ENCODE data around the gene ZSWIM6.

Gene ZSWIM6

GRCh38 chr5:61532983-61533382 is 200.9 kb downstream of the ZSWIM6 start:
- Histone ChIP-seq H3K9ac (ENCODE audit: low read length) (no peak overlapping the region), H3K4me3 (ENCODE audit: low read depth, low read length, poor library complexity, severe bottlenecking) (no peak overlapping the region), H3K9me2 (ENCODE audit: low read depth, low read length) (no peaks in the 10 kb centered on the region), H3K4me1 (ENCODE audit: insufficient read depth, low read length, severe bottlenecking) (no peaks in the 10 kb centered on the region), H3K36me3 (ENCODE audit: insufficient read depth, low read length) (no peaks in the 10 kb centered on the region), H3K27me3 (ENCODE audit: insufficient read depth, low read length) (no peaks in the 10 kb centered on the region), H3K27ac (ENCODE audit: low read depth, low read length, poor library complexity, severe bottlenecking) (no peak overlapping the region), H3F3A (ENCODE audit: insufficient read depth, low read length) (no peaks in the 10 kb centered on the region), H4K20me1 (ENCODE audit: insufficient read depth, low read length) (no peaks in the 10 kb centered on the region), H2AFZ (ENCODE audit: low read length) (no peak overlapping the region), H3K4me2 (ENCODE audit: low read length) (no peak overlapping the region), H3K9me3 (ENCODE audit: low read length) (no peaks in the 10 kb centered on the region), H3K79me2 (ENCODE audit: insufficient read depth, low read length) (no peaks in the 10 kb centered on the region)
- TF ChIP-seq CTCF (IDR thresholded peaks at IDR 0.05; ENCODE audit: low read length) (no peak), EZH2 (IDR thresholded peaks at IDR 0.05; ENCODE audit: borderline replicate concordance, low read length) (no peak)

- Histone ChIP-seq H3K4me1 (ENCODE audit: insufficient read depth, low read length, severe bottlenecking) (no peaks in the 10 kb centered on the region), H3K9me3 (ENCODE audit: low read length) (no peaks in the 10 kb centered on the region), H3K9me2 (ENCODE audit: low read depth, low read length) (no peaks in the 10 kb centered on the region), H3F3A (ENCODE audit: insufficient read depth, low read length) (no peaks in the 10 kb centered on the region), H3K27me3 (ENCODE audit: insufficient read depth, low read length) (no peaks in the 10 kb centered on the region), H2AFZ (ENCODE audit: low read length) (no peak overlapping the region), H3K4me2 (ENCODE audit: low read length) (no peak overlapping the region), H3K36me3 (ENCODE audit: insufficient read depth, low read length) (no peaks in the 10 kb centered on the region), H3K79me2 (ENCODE audit: insufficient read depth, low read length) (no peaks in the 10 kb centered on the region), H3K9ac (ENCODE audit: low read length) (no peak overlapping the region), H3K4me3 (ENCODE audit: low read depth, low read length, poor library complexity, severe bottlenecking) (no peak overlapping the region), H4K20me1 (ENCODE audit: insufficient read depth, low read length) (no peaks in the 10 kb centered on the region), H3K27ac (ENCODE audit: low read depth, low read length, poor library complexity, severe bottlenecking) (no peak overlapping the region)
- TF ChIP-seq CTCF (IDR thresholded peaks at IDR 0.05; ENCODE audit: low read length), result no peak
- TF ChIP-seq EZH2 (IDR thresholded peaks at IDR 0.05; ENCODE audit: borderline replicate concordance, low read length), result no peak
These were observed 202.6 kb downstream of the ZSWIM6 start for GRCh38 chr5:61534481-61535267.

- Histone ChIP-seq H3K9ac (ENCODE audit: low read length) (no peak overlapping the region), H3K9me2 (ENCODE audit: low read depth, low read length) (no peaks in the 10 kb centered on the region), H3K79me2 (ENCODE audit: insufficient read depth, low read length) (no peaks in the 10 kb centered on the region), H3K4me2 (ENCODE audit: low read length) (no peak overlapping the region), H3K27ac (ENCODE audit: low read depth, low read length, poor library complexity, severe bottlenecking) (no peak overlapping the region), H3K36me3 (ENCODE audit: insufficient read depth, low read length) (no peaks in the 10 kb centered on the region), H3F3A (ENCODE audit: insufficient read depth, low read length) (no peaks in the 10 kb centered on the region), H4K20me1 (ENCODE audit: insufficient read depth, low read length) (no peaks in the 10 kb centered on the region), H2AFZ (ENCODE audit: low read length) (no peak overlapping the region), H3K4me1 (ENCODE audit: insufficient read depth, low read length, severe bottlenecking) (no peaks in the 10 kb centered on the region), H3K9me3 (ENCODE audit: low read length) (no peaks in the 10 kb centered on the region), H3K4me3 (ENCODE audit: low read depth, low read length, poor library complexity, severe bottlenecking) (no peak overlapping the region), H3K27me3 (ENCODE audit: insufficient read depth, low read length) (no peaks in the 10 kb centered on the region)
- TF ChIP-seq EZH2 (IDR thresholded peaks at IDR 0.05; ENCODE audit: borderline replicate concordance, low read length) (no peak), CTCF (IDR thresholded peaks at IDR 0.05; ENCODE audit: low read length) (no peak)
These were observed 203.8 kb downstream of the ZSWIM6 start for GRCh38 chr5:61535828-61536227.
